ENCODE data around the gene BCKDHB. TPM values are rescaled to one million over a fixed set of nuclear protein-coding genes. Genes with fewer than 3 reads are reported as not detected.

BCKDHB gene
- total and polyA plus RNA-seq, 2 experiments from 2014 or later = 32.1 to 42.7 TPM

DNA sequence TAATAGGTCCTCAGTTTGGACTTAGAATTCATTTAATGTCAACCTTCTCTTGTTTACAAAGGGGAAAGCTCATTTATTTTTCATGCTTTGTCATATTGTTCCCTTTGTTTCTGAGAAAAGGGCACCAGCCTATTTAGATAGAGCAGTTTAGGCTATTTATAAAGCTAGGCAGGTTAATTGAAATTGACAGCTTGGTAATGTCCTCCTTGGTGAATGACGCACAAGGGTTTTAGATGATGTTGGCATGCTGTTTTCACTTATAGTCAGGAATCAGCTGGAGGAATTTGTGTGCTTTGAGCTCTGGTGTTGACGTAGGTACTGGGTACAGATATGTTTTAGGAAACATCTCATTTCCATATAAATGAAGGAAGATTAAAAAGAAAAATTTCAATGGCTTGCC lies 45.2 kb downstream of the BCKDHB start:
- no peaks in the 10 kb centered on the region for H3K27me3 ChIP-seq (ENCODE audit: insufficient read depth)
- DNase-seq (ENCODE audit: low spot score) (no peak), ATAC-seq (no peak)
- H3K36me3 Mint-ChIP-seq (ENCODE audit: low read depth) = peaks cover 26% of the 10 kb centered on the region
- no peaks in the 10 kb centered on the region for H3F3A ChIP-seq (replicated peaks; ENCODE audit: low read depth)
- H3K9me3 Mint-ChIP-seq = no peaks in the 10 kb centered on the region; the same call in 2 of the 3 replicates
- H3K4me1 ChIP-seq (ENCODE audit: insufficient read depth) = 0 out of 2 replicates have a peak, but pooled peaks cover 5% of the 10 kb centered on the region
- H2AFZ ChIP-seq = no peak overlapping the region
- TF ChIP-seq, protein P1, sequence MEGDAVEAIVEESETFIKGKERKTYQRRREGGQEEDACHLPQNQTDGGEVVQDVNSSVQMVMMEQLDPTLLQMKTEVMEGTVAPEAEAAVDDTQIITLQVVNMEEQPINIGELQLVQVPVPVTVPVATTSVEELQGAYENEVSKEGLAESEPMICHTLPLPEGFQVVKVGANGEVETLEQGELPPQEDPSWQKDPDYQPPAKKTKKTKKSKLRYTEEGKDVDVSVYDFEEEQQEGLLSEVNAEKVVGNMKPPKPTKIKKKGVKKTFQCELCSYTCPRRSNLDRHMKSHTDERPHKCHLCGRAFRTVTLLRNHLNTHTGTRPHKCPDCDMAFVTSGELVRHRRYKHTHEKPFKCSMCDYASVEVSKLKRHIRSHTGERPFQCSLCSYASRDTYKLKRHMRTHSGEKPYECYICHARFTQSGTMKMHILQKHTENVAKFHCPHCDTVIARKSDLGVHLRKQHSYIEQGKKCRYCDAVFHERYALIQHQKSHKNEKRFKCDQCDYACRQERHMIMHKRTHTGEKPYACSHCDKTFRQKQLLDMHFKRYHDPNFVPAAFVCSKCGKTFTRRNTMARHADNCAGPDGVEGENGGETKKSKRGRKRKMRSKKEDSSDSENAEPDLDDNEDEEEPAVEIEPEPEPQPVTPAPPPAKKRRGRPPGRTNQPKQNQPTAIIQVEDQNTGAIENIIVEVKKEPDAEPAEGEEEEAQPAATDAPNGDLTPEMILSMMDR (conservative IDR thresholded peaks at IDR 0.05; ENCODE audit: low read depth in 2 of 2) = no peak
- TF ChIP-seq ZNF114 (CRISPR knock-in tag; IDR thresholded peaks at IDR 0.05) = no peak
- TF ChIP-seq, protein P2, sequence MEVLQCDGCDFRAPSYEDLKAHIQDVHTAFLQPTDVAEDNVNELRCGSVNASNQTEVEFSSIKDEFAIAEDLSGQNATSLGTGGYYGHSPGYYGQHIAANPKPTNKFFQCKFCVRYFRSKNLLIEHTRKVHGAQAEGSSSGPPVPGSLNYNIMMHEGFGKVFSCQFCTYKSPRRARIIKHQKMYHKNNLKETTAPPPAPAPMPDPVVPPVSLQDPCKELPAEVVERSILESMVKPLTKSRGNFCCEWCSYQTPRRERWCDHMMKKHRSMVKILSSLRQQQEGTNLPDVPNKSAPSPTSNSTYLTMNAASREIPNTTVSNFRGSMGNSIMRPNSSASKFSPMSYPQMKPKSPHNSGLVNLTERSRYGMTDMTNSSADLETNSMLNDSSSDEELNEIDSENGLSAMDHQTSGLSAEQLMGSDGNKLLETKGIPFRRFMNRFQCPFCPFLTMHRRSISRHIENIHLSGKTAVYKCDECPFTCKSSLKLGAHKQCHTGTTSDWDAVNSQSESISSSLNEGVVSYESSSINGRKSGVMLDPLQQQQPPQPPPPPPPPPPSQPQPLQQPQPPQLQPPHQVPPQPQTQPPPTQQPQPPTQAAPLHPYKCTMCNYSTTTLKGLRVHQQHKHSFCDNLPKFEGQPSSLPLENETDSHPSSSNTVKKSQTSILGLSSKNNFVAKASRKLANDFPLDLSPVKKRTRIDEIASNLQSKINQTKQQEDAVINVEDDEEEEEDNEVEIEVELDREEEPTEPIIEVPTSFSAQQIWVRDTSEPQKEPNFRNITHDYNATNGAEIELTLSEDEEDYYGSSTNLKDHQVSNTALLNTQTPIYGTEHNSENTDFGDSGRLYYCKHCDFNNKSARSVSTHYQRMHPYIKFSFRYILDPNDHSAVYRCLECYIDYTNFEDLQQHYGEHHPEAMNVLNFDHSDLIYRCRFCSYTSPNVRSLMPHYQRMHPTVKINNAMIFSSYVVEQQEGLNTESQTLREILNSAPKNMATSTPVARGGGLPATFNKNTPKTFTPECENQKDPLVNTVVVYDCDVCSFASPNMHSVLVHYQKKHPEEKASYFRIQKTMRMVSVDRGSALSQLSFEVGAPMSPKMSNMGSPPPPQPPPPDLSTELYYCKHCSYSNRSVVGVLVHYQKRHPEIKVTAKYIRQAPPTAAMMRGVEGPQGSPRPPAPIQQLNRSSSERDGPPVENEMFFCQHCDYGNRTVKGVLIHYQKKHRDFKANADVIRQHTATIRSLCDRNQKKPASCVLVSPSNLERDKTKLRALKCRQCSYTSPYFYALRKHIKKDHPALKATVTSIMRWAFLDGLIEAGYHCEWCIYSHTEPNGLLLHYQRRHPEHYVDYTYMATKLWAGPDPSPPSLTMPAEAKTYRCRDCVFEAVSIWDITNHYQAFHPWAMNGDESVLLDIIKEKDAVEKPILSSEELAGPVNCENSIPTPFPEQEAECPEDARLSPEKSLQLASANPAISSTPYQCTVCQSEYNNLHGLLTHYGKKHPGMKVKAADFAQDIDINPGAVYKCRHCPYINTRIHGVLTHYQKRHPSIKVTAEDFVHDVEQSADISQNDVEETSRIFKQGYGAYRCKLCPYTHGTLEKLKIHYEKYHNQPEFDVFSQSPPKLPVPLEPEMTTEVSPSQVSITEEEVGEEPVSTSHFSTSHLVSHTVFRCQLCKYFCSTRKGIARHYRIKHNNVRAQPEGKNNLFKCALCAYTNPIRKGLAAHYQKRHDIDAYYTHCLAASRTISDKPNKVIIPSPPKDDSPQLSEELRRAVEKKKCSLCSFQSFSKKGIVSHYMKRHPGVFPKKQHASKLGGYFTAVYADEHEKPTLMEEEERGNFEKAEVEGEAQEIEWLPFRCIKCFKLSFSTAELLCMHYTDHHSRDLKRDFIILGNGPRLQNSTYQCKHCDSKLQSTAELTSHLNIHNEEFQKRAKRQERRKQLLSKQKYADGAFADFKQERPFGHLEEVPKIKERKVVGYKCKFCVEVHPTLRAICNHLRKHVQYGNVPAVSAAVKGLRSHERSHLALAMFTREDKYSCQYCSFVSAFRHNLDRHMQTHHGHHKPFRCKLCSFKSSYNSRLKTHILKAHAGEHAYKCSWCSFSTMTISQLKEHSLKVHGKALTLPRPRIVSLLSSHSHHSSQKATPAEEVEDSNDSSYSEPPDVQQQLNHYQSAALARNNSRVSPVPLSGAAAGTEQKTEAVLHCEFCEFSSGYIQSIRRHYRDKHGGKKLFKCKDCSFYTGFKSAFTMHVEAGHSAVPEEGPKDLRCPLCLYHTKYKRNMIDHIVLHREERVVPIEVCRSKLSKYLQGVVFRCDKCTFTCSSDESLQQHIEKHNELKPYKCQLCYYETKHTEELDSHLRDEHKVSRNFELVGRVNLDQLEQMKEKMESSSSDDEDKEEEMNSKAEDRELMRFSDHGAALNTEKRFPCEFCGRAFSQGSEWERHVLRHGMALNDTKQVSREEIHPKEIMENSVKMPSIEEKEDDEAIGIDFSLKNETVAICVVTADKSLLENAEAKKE (CRISPR knock-in tag; IDR thresholded peaks at IDR 0.05) = no peak
- no peak overlapping the region for H3K4me2 ChIP-seq
- H3K27ac Mint-ChIP-seq = peak overlapping the region; percentile 36; the same call in 1 of the 2 replicates
- no peaks in the 10 kb centered on the region for H3K9me2 ChIP-seq (ENCODE audit: insufficient read depth)
- H3K79me2 ChIP-seq (replicated peaks; ENCODE audit: insufficient read depth) = no peaks in the 10 kb centered on the region
- no peak overlapping the region for H3K4me3 ChIP-seq
- no peaks in the 10 kb centered on the region for H3K36me3 ChIP-seq (ENCODE audit: insufficient read depth)
- no peak overlapping the region for H3K4me3 Mint-ChIP-seq
- no peaks in the 10 kb centered on the region for H4K20me1 ChIP-seq (replicated peaks; ENCODE audit: insufficient read depth)
- no peak overlapping the region for H3K27ac ChIP-seq (ENCODE audit: low read depth)
- peaks cover 2% of the 10 kb centered on the region for H3K27me3 Mint-ChIP-seq (ENCODE audit: insufficient read depth, low read depth, poor library complexity)
- H3K4me1 Mint-ChIP-seq = peaks cover 2% of the 10 kb centered on the region; the same call in 2 of the 3 replicates

DNA sequence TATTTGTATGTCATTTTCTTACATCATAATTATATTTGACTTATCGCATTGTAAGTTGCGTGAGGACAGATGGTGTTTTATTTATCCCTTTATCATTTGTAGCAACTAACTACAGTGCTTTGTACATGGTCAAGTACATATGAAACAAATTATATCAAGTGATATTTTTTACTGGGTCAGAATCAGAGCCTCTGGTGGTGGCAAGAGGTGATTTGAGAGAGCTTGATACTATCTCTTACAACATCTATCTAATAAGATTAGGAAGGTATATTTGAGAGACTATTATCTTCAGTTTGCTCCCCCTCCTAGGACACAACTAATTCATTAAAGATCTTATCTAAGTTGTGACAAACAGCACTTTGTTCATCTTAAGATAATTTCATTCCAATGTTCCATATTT lies 47.7 kb downstream of the BCKDHB start:
- Histone ChIP-seq H3K9me2 (ENCODE audit: insufficient read depth) (no peaks in the 10 kb centered on the region), H3K79me2 (replicated peaks; ENCODE audit: insufficient read depth) (no peaks in the 10 kb centered on the region), H3K4me1 (ENCODE audit: insufficient read depth) (0 out of 2 replicates have a peak, but pooled peaks cover 5% of the 10 kb centered on the region), H4K20me1 (replicated peaks; ENCODE audit: insufficient read depth) (no peaks in the 10 kb centered on the region), H3K36me3 (ENCODE audit: insufficient read depth) (no peaks in the 10 kb centered on the region), H3K4me3 (no peak overlapping the region), H3F3A (replicated peaks; ENCODE audit: low read depth) (no peaks in the 10 kb centered on the region), H3K27me3 (ENCODE audit: insufficient read depth) (no peaks in the 10 kb centered on the region), H3K27ac (ENCODE audit: low read depth) (no peak overlapping the region), H3K4me2 (no peak overlapping the region), H2AFZ (no peak overlapping the region)
- H3K27me3 Mint-ChIP-seq (ENCODE audit: insufficient read depth, low read depth, poor library complexity) = peaks cover 2% of the 10 kb centered on the region
- H3K4me3 Mint-ChIP-seq = no peak overlapping the region
- H3K27ac Mint-ChIP-seq = no peak overlapping the region
- H3K4me1 Mint-ChIP-seq = peaks cover 2% of the 10 kb centered on the region; the same call in 2 of the 3 replicates
- ATAC-seq = no peak
- H3K36me3 Mint-ChIP-seq (ENCODE audit: low read depth) = peaks cover 8% of the 10 kb centered on the region; the same call in 2 of the 3 replicates
- no peak for DNase-seq (ENCODE audit: low spot score)
- H3K9me3 Mint-ChIP-seq = no peaks in the 10 kb centered on the region
- no peak for TF ChIP-seq ZNF114 (CRISPR knock-in tag; IDR thresholded peaks at IDR 0.05)
- TF ChIP-seq, protein P1 (conservative IDR thresholded peaks at IDR 0.05; ENCODE audit: low read depth in 2 of 2) = no peak
- no peak for TF ChIP-seq JUNB (IDR thresholded peaks at IDR 0.05; ENCODE audit: unreplicated experiment)
